GM19023 (cell line): ENCODE data around the gene HLA-B.

Experiments
- ATAC-seq: cut with Tn5 transposase; IDR thresholded peaks from one replicate; pipeline ENCODE4 v1.9.1; 2021; ENCODE audit warnings: mild to moderate bottlenecking, moderate library complexity; ENCODE audit not compliant: unreplicated experiment

Gene HLA-B

DNA sequence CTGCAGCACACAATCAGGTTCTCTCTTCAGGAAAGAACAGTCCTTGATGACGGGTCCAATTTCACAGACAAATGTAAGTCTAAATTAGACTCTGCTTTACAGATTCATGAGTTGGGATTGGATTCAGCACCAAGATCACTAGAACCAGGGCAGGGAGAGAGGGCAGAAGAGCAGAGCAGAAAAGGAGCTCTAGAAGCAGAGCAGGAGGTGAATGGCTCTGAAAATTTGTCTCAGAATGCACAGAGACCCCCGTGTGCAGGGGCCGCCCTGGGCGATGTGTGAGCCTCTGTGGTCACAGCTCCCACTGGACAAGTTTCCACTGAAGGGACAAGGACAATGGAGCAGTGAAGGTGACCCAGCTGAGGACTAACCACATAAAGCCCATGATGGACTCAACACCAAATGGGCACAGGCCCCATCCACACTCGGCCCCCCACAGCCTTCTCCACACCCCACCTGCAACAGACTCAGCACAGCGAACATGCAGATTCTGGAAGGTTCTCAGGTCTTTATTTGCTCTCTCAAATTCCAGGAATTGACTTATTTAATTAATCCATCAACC lies 3.5 kb downstream of the HLA-B start:
- no peak for ATAC-seq

DNA sequence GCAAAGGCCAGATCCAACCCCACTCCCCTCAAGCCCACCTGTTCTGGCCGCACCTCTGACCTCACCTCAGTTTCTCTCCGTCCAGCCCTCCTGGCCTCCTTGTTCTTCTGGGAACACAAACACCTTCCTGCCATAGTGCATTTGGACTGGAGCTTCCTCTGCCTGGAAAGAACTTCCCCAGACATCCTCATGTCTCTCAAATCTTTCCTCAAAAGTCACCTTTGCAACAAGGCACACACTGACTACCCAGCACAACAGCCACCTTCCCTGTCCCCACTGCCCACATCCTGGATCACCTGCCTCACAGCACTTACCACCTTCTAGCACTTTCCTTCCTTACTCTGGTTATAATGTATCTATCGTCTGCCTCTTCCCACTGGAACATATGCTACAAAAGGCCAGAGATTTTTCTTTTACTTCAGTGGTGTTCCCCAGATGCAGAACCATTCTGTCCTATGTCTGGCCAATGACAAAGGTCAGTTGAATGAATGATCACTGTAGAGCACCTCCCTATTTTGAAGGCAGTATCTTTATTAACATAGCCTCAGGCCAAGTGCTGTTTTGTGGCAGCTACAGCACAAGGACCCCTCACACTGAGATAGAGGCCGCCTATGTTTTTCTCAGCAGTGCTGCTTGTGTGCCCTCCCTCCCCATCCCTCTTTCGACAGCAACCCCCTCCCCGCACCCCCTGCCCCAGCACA lies 4.1 kb downstream of the HLA-B start:
- no peak for ATAC-seq

DNA sequence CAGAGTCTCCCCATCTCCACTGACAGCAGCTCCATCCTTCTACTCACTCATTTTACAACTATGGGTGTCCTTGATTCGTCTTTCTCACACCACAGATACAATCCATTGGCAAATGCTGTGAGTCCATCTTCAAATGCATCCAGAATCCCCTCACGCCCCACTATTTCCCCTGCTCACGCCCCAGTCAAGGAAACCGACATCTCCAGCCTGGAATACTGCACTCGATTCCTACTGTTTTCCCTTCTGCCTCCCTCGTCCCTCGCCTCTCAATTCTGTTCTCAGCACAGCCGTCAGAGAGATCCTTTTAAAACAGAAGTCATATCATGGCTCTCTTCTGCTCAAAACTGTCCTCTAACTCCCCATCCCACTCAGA lies 4.7 kb downstream of the HLA-B start:
- no peak for ATAC-seq

DNA sequence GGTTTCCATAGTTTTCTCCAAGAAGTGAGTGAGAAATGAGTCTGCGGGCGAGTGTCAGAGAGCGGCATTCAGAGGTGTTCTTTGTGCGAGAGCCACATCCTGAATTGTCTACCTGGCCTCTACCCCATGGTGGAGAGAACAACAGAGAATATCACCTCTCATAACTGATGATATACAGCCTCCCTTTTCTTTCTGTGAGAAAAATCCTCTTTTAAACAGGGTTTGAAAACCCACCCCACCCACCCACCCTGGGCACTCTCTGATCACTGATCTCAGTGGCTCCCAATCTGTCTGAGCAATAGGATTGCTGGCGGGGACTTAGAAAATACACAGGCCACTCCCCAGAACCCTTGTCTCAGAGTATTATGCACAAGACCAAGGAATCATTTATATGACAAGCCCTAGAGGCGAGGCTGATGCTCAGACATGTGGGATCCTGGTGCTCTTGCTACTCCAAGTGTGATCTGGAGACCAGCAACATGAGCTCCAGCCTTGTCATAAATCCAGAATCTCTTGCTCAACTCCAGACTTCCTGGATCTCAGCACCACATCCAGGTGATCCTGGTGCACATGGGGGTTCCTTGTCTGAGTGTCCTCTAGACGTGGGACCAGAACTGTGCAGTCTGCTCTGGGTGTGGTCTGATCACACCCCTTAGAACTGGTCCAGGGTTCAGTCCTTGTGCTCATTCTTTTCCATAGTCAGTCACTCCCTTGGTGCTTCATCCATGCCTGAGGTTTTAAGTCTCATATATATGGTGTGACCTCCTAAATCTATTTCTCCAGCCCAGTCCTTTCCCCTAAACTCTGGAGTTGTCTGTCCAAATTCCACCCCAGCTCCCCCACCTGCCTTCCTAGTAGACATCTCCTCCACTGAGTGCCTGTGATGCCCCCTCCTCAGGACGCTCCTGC lies 5.3 kb downstream of the HLA-B start:
- no peak for ATAC-seq

DNA sequence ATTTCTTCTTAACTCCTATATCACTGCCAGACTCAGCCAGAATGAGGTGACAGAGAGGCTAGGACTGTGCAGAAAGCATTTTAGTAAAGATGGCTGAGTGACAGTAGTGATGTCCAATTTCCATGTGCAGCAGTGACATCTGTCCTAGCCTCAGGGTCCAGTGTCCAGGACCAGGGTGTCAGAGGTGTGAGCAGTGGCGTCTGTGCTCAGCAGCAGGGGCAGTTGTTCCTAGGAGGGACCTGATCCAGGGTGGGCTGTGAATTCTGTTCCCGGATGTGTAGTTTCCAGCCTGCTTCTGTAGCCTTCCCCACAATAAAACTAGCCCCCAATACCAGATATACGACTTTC lies 6.0 kb downstream of the HLA-B start:
- ATAC-seq = no peak

DNA sequence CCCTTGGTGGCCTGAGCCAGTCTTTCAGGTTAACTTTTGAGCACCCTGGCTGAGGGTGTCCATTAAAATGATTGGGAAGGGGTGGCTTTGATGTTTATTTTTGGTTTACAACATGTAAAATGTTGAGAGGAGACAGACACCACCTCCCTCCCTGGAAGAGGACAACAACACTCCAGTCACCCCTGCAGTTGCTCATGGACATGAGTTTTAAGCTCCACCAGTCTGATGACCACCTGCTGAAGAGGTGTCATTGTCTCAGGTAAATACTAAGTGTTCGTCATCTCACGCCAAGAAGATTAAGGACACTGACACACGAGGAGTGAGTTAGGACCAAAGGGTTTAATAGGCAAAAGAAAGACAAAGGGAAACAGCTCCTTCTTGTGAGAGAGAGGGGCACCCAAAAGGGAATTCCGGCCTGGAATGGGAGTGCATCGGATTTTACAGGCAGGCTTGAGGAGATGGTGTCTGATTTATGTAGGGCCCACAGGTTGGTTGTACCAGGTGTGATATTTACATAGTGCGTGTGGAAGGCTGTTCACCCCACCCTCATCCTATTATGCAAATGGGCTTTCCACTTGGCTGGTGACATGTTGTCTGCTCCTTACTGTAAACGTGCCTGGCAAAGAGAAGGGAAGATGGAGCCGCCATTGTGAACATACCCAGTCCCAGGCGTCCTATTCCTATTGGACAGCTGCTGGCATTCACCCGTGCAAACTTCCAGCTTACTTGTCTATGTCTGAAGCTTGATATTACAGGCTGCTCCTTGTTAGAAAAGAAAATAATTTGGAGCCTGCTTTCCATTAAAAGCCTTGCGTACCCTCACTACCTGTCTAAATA lies 6.6 kb downstream of the HLA-B start:
- ATAC-seq = no peak

DNA sequence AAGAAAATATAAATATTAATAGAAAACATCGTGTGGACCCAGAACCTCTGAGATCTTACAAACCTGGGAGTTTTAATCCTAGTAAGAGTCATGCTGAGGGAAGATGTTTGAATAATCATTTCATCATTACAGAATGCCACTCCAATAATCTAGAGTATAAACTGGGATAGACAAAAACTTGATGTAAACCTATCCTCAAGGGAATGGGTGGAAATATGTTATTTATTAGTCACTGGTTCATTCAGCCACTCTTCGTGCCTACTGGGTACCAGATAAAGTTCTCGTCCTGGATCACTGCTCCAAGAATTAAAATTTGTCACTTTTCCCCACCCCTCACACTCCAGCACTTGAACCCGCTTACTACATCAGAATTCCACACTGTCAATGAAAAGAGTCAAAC lies 7.7 kb downstream of the HLA-B start:
- no peak for ATAC-seq

DNA sequence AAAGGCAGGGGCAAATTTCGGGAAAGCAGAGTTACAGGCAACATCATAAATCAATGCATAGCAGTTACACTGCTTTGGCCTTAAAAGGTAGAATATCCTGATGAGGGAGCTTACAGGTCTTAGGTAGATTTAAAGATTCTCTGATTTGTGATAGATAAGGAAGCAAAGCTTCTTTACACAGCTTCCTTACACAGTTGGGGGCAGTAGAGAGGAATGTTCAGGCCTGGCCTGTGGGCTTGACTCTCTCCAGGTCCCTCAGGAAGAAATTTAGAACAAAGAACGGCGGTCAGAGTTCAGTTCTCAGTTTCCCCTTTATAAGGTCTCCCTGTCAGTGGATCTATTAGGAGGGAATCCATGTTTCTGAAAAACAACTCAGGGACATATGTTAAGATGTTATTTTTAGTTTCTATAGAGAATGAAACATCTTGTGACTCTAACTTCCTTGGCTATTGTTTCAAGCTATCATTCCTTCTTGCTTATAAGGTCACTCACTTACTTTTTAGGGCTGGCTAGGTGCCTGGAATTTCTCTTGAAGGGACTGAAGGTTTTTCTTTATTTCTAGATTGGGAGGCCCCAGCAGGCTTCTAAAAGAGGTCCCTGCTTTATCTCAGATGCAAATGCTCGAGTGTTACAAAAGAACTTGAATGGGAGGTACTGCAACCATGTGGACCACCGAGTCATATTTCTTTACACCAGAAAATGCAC lies 11.8 kb downstream of the HLA-B start:
- ATAC-seq = no peak

DNA sequence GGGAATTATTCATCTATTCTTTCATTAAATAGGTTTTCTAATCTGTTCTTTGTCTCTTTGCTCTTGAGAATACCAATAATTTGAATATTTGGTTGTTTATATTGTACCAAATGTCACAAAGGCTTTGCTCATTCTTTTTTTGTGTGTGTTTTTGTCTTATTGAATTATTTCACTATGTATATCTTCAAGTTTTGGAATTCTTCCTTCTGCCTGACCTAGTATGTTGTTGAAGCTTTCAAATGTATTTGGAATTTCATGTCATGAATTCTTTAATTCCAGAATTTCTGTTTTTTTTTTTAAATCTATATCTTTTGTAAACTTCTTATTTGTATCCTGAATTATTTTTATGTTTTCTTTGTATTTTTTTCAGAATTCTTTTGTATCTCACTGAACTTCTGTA lies 16.8 kb downstream of the HLA-B start:
- ATAC-seq = no peak

DNA sequence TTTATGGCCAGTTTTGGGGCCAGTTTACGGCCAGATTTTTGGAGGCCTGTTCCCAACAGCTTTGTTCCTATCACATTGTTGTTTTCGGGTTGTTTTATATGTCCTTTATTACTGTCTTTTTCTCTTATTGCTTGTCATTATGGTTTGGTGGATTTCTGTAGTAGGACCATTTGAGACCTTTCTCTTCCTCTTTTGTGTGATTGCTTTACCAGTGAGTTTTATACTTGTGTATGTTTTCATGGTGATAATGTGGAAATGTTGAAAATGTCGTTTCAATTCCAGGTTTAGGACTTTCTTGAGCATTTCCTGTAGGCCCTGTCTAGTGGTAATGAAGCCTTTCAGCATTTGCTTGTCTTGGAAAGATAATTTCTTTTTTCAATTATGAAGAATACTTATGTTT lies 17.8 kb downstream of the HLA-B start:
- no peak for ATAC-seq

DNA sequence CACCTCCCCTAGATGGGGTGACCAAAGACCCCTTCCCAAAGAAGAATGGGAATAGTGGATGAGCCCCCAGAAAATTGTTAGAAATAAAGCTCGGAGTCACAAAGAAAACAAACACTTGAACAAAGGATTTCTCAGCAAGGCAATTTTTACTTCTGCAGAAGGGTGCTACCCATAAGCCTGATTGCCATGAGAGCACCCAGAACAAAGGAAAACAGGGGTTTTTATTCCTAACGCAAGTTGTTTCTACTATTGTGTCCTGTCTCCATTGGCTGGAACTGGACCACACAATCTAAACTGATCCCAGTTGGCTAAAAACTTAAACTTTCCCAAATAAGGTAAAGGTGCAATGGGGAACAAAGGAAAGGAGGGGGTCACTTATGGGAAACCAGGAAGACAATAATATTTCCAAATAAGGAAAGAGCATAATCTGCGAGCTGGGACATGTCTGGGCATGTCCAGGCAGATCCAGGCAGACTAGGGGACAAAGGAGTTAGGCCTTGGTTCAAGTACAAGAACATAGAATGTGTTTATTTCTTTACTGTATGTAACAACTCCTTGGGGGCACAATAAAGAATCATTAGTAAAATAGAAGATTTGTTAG lies 20.0 kb downstream of the HLA-B start:
- no peak for ATAC-seq

DNA sequence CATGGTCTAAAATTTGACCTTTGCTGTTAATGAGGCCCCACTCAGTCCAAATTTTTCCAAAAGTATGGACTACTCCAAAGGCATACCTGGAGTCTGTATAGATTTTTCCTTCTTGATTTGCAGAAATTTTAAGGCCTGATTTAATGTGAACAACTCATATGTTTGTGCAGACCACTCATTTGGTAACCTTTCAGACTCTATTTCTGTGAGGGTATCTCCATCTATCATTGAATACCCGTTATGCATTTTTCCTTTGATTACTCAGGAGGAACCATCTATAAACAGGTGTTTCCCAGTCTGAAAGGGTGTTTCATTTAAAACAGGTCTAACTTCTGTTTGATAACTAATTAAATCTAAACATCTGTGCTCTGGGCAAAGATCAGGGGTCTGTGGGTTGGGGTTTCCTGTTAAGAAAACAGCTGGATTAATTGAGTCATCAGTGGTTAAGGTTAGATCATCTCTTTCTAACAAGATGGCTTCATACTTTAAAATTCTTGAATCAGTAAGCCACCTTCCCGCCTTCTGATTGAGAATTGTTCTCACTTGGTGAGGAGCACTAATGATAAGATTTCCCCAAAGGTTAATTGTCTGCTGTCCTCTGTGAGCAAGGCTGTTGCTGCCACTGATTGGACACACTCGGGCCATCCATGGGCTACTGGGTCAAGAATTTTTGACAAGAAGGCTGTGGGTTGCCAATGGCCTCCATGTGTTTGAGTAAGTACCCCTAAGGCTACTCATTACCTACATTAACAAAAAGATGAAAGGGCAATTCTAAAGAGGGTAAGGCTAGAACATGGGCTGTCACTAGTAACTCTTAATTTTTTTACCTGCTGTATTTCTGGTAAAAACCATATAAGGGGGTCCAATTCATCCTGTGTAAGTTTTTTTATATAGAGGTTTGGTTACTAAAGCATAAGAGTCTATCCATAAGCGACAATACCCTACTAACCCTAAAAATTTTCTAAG lies 24.1 kb downstream of the HLA-B start:
- no peak for ATAC-seq

DNA sequence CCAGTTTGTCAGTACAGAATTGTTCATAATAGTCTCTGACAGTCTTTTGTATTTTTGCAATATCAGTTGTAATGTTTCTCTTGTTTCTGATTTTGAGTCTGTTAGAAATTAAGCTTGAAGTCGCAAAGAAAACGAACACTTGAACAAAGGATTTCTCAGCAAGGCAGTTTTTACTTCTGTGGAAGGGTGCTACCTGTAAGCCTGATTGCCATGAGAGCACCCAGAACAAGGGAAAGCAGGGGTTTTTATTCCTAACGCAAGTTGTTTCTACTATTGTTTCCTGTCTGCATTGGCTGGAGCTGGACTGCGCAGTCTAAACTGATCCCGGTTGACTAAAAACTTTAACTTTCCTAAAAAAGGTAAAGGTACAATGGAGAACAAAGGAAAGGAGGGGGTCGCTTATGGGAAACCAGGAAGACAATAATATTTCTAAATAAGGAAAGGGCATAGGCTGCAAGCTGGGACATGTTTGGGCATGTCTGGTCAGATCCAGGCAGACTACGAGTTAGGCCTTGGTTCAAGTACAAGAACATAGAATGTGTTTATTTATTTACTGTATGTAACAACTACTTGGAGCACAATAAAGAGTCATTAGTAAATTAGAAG lies 28.5 kb downstream of the HLA-B start:
- ATAC-seq = no peak

DNA sequence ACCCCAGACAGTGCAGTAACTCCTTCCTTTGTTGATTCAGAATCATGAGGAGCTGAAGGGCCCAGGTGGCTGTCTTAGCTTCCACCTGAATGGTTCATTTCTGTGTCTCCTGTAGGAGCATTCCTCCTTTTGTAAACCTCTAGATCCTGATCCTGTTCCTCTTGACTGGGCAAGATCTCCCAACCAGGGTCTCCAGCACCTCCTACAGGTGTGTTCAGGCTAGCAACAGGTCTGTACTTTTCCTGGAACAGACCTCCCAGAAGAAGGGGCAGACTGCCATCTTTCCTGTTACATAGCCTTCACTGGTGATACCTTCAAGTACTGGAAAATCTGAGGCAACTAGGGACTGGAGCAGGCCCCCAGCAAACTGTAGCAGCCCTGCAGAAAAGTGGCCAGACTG lies 35.2 kb downstream of the HLA-B start:
- ATAC-seq = no peak

DNA sequence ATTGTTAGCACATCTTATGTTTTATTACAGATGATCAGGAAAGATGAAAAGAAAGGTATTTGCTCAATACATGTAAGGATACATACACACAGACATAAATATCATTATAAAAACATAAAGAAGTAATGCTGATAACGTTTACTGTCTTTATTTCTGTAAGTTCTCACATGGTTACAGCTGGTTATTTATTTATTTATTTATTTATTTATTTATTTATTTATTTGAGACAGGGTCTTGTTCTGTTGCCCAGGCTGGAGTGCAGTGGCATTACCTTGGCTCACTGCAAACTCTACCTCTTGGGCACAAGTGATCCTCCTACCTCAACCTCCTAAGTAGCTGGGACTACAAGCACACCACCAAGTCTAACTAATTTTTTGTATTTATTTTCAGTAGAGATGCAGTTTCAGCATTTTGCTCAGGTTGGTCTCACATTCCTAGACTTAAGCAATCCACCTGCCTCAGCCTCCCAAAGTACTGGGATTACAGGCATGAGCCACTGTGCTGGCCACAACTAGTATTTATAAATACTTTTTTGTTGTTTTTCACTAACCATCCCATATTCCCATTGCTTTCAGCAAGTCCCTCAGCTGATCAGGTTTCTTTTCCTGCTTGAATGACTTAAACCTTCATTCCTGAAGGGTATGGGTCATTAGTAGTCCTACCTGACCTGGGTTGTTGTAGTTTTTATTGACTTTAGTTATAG lies 35.8 kb downstream of the HLA-B start:
- no peak for ATAC-seq

DNA sequence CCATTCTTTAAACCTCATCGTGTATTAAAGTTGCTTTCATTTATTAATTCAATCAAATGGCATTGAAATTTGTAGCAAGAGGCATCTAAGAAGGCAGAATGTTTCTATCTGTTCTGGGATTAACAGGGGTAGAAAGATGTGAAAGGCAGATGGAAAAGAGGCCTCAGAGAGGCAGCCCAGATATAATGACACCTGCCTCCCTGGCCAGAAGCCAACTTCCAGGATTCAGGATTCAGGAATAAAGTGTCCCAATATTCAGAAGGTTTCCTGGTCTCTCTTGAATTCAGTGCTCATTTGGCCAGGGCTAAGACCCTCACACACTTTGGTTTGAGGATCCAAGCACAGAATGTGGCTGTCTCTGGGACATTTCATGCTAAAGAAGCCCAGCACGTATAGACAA lies 39.9 kb downstream of the HLA-B start:
- ATAC-seq = no peak

DNA sequence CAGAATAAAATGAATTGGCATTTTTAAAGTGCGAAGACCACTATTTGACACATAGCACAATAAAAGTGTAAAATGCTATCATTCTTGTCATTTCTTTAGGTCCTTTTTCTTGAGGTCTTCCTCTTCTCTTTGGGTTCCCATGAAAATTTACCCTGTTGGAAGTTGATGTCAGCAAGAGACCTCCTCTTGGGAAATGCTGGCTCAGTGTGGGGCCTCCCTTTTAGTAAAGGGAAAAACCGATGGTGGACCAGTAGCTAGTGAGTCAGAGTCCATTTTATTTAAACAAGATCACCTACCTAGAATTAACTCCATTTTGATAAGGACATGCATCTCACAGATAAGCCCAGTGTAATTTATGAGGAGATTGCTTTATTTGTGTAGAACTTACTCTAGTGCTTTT lies 47.3 kb downstream of the HLA-B start:
- no peak for ATAC-seq

DNA sequence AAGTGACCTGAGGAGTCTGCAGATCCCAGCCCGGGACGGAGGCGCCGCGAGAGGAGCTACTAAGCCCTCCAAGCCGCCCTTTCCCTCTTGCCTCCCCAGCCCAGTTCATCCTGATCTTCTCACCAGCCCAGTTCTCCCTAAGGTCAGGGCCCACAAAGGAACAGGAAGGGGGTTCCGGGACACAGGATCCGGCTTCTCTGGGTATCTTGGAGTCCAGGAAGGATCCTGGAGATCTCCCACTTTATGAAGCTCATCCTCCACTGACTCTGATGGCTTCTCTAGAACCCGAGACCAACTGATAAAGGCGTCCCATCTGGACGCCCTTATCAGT lies 48.2 kb downstream of the HLA-B start:
- no peak for ATAC-seq
